GM19438 (cell line): ENCODE measurements around the gene OR5T2.
"Not testable (repeated sequence)": the region's sequence is repeated elsewhere in the genome, so short reads cannot be mapped to it uniquely, and the experiment has no call there.

Experiments
- ATAC-seq: cut with Tn5 transposase; IDR thresholded peaks from one replicate; pipeline ENCODE4 v1.9.1; 2021; ENCODE audit warnings: low read depth; ENCODE audit not compliant: unreplicated experiment

Gene OR5T2

GRCh38 chr11:56234155-56234554 is at the start of gene OR5T2:
Gene OR5T2 (minus strand): TSS chr11:56234255. CDS start chr11:56233062, 1,193 bp downstream.
- ATAC-seq: no peak

- ATAC-seq: no peak
Measured at GRCh38 chr11:56273854-56274253, 39.8 kb upstream of the OR5T2 start, which contains the start of gene OR5T1. Gene OR5T1 (plus strand): TSS chr11:56274154. CDS start chr11:56275639, 1,485 bp downstream.

GRCh38 chr11:56271092-56271491 is 37.0 kb upstream of the OR5T2 start:
- ATAC-seq: no peak

- no peak for ATAC-seq
Measured at GRCh38 chr11:56251954-56252353, 17.9 kb upstream of the OR5T2 start, which contains the start of gene OR5T3. Gene OR5T3 (plus strand): TSS chr11:56252254. CDS start chr11:56252254, 0 bp downstream.

GRCh38 chr11:56219735-56220134 is 14.3 kb downstream of the OR5T2 start:
- not testable (repeated sequence) for ATAC-seq

GRCh38 chr11:56214537-56214936 is 19.5 kb downstream of the OR5T2 start:
- ATAC-seq: no peak

- no peak for ATAC-seq
Measured at GRCh38 chr11:56207790-56208189, 26.3 kb downstream of the OR5T2 start.

- no peak for ATAC-seq
Measured at GRCh38 chr11:56197367-56197766, 36.7 kb downstream of the OR5T2 start.

GRCh38 chr11:56196705-56197104 is 37.4 kb downstream of the OR5T2 start:
- ATAC-seq: no peak

GRCh38 chr11:56188602-56189001 is 45.5 kb downstream of the OR5T2 start:
- ATAC-seq: no peak

GRCh38 chr11:56183459-56183858 is 50.6 kb downstream of the OR5T2 start:
- no peak for ATAC-seq
